A549 treated with dexamethasone at 1 μM for 4 hours (cell line): ENCODE measurements around the gene KLHL25. TPM values are rescaled to one million over a fixed set of nuclear protein-coding genes. Genes with fewer than 3 reads are reported as not detected.

ENCODE experiments used
- total RNA-seq: library from RNA; stranded (reverse); fragments of 200-300 nt; extraction: Qiagen RNA extraction; gene quantifications from 5 replicates; pipeline ENCODE4 v1.2.3, GENCODE V29; 2022

The KLHL25 gene
- total RNA-seq: 4.5 to 7.0 TPM (median 6.3 TPM) in 5 replicates

GRCh38 chr15:85794598-85795336, at the start of gene KLHL25:
KLHL25 (minus strand) TSS chr15:85794925; CDS start chr15:85769810, 25,115 bp downstream.

